Measurements from ENCODE around the gene SH3BP2.
A peak's percentile ranks its signal among the peaks of the same experiment; 100 is the strongest.

Gene SH3BP2

GRCh38 chr4:2810388-2810787 lies 17.5 kb downstream of the SH3BP2 start:
- peaks cover 24% of the 10 kb centered on the region for H4K20me1 ChIP-seq
- H3K36me3 ChIP-seq = peaks cover 3% of the 10 kb centered on the region; the same call in 1 of the 2 replicates
- TF ChIP-seq Cebpa-rat (IDR thresholded peaks at IDR 0.05) = no peak
- peak overlapping the region; percentile 98 for H3K4me2 ChIP-seq
- peak overlapping the region; percentile 66; the same call in 1 of the 2 replicates for H3K4me3 ChIP-seq
- no peaks in the 10 kb centered on the region for H3K27me3 ChIP-seq
- no peaks in the 10 kb centered on the region for H3K9me3 ChIP-seq
- peak overlapping the region; percentile 99 for H3K27ac ChIP-seq
- peak overlapping the region; percentile 87 for H3K9ac ChIP-seq
- H3K4me1 ChIP-seq = peaks cover 88% of the 10 kb centered on the region

- Histone ChIP-seq H3K36me3 (peaks cover 3% of the 10 kb centered on the region; the same call in 1 of the 2 replicates), H3K4me3 (peak overlapping the region; percentile 66)
- no peak for TF ChIP-seq Cebpa-rat (IDR thresholded peaks at IDR 0.05)
Measured at GRCh38 chr4:2811830-2812611, 19.1 kb downstream of the SH3BP2 start.

GRCh38 chr4:2812612-2813354 lies 19.9 kb downstream of the SH3BP2 start:
- Histone ChIP-seq H3K36me3 (peaks cover 3% of the 10 kb centered on the region; the same call in 1 of the 2 replicates), H3K4me3 (peak overlapping the region; percentile 66)

More at GRCh38 chr4:2811830-2812611, 19.1 kb downstream of the SH3BP2 start:
- H3K9me3 ChIP-seq = no peaks in the 10 kb centered on the region
- peaks cover 37% of the 10 kb centered on the region for H4K20me1 ChIP-seq
- peak overlapping the region; percentile 87 for H3K9ac ChIP-seq
- peak overlapping the region; percentile 98 for H3K4me2 ChIP-seq
- H3K27ac ChIP-seq = peak overlapping the region; percentile 99
- H3K27me3 ChIP-seq = peaks cover 1% of the 10 kb centered on the region; the same call in 1 of the 2 replicates
- peaks cover 88% of the 10 kb centered on the region for H3K4me1 ChIP-seq

DNA sequence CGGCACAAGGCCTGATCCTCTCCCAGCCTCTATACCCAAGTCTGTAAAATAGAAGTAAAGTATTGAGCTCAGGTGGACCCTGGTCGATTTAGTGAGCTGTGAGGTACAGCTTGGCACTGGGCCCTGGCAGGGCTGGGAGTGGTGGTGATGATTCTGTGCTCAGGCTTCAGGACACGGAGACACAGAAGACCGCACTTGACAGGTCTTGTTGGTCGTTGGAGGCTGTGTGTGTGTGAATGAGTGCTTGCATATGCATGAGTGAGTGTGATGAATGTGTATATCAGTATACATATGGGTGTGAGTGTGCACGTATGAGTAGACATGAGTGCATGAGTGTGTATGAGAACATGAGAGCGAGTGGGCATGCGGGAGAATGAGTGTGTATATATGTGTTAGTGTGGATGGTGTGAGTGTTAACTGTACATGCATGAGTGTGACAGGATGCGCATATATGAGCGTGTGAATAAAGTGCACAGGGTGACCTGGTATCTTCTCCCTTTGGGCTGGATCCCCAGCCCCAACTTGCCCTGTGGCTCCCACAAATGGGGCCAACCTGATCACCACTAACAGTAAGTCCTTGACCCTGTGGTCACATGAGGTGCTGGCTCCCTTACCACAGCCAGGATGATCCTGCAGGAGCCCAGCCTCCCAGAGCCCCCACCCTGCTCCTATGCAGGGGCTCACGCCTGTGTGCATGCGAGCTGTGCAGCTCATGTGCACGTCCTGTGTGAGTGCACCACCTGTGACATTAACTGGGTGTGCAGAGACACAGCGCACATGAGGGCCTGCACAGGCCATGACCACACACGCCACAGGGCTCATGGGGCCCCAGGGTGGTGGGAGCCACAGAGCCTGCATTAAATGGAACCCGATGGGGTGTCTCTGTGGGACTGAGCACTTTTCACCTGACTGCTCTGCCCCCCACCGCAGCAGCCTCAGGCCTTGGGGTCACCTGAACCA lies 20.8 kb downstream of the SH3BP2 start:
- peak overlapping the region; percentile 98 for H3K4me2 ChIP-seq
- H3K27me3 ChIP-seq = peaks cover 16% of the 10 kb centered on the region
- peak overlapping the region; percentile 99 for H3K27ac ChIP-seq
- peaks cover 46% of the 10 kb centered on the region for H4K20me1 ChIP-seq
- no peaks in the 10 kb centered on the region for H3K9me3 ChIP-seq
- peak overlapping the region; percentile 87 for H3K9ac ChIP-seq
- peak overlapping the region; percentile 66 for H3K4me3 ChIP-seq
- H3K36me3 ChIP-seq = peaks cover 3% of the 10 kb centered on the region; the same call in 1 of the 2 replicates
- peaks cover 89% of the 10 kb centered on the region for H3K4me1 ChIP-seq
- TF ChIP-seq Cebpa-rat (IDR thresholded peaks at IDR 0.05) = no peak

More at GRCh38 chr4:2812612-2813354, 19.9 kb downstream of the SH3BP2 start:
- Histone ChIP-seq H3K9me3 (no peaks in the 10 kb centered on the region), H3K27me3 (peaks cover 9% of the 10 kb centered on the region), H3K9ac (peak overlapping the region; percentile 87), H4K20me1 (peaks cover 44% of the 10 kb centered on the region), H3K27ac (peak overlapping the region; percentile 99), H3K4me2 (peak overlapping the region; percentile 98), H3K4me1 (peaks cover 88% of the 10 kb centered on the region)
- TF ChIP-seq Cebpa-rat (IDR thresholded peaks at IDR 0.05) = no peak

DNA sequence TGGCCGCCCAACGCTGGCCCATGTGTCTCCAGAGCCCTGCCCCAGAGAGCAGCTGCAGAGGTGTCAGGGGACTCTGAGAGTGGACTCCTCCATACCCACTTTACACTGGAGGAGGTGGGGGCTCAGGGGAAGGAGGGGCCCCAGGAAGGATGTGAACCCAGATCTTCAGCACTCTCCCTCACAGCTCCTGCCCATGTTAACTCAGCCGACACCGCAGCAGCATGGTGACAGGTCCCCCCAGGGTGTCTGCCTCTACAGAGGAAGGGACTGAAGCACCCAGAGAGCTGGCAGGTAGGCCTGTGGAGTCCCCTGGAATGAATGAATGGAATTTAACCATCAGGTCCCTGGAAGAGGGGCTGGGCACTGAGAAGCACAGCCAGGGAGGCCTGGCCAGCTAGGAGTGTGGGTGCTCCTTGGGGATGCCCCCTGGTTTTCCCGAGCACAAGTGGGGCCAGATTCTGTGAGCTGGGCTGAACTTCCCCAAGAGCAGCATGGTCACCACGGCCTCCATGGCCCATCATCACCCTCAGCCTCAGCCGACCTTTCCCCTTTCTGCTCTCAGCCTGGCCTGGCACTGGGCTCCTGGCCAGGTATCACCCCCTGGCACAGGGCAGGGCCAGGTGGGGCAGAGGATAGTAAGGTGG lies 21.9 kb downstream of the SH3BP2 start:
- peak overlapping the region; percentile 98 for H3K4me2 ChIP-seq

GRCh38 chr4:2816401-2816954 lies 23.6 kb downstream of the SH3BP2 start:
- H3K27ac ChIP-seq = no peak overlapping the region
- H3K9ac ChIP-seq = no peak overlapping the region
- H3K9me3 ChIP-seq = no peaks in the 10 kb centered on the region
- peaks cover 88% of the 10 kb centered on the region for H3K4me1 ChIP-seq
- peak overlapping the region; percentile 88 for H3K4me2 ChIP-seq
- H3K4me3 ChIP-seq = no peak overlapping the region
- peaks cover 73% of the 10 kb centered on the region for H4K20me1 ChIP-seq
- H3K36me3 ChIP-seq = peaks cover 19% of the 10 kb centered on the region
- H3K27me3 ChIP-seq = peaks cover 16% of the 10 kb centered on the region
- TF ChIP-seq Cebpa-rat (IDR thresholded peaks at IDR 0.05) = no peak

More for the DNA sequence above, 21.9 kb downstream of the SH3BP2 start:
- Histone ChIP-seq H3K9ac (no peak overlapping the region), H3K9me3 (no peaks in the 10 kb centered on the region), H3K27ac (0 out of 2 replicates have a peak overlapping the region, but pooled peaks have one; percentile 21), H4K20me1 (peaks cover 55% of the 10 kb centered on the region), H3K36me3 (peaks cover 3% of the 10 kb centered on the region; the same call in 1 of the 2 replicates), H3K4me3 (no peak overlapping the region), H3K27me3 (peaks cover 16% of the 10 kb centered on the region), H3K4me1 (peaks cover 93% of the 10 kb centered on the region)
- TF ChIP-seq Cebpa-rat (IDR thresholded peaks at IDR 0.05) = no peak

- Histone ChIP-seq H3K36me3 (peaks cover 26% of the 10 kb centered on the region), H4K20me1 (peaks cover 79% of the 10 kb centered on the region), H3K9me3 (no peaks in the 10 kb centered on the region), H3K4me1 (peaks cover 84% of the 10 kb centered on the region), H3K4me2 (peak overlapping the region; percentile 88), H3K9ac (no peak overlapping the region), H3K4me3 (peak overlapping the region; percentile 78), H3K27me3 (peaks cover 16% of the 10 kb centered on the region), H3K27ac (no peak overlapping the region)
- TF ChIP-seq Cebpa-rat (IDR thresholded peaks at IDR 0.05) = no peak
Measured at GRCh38 chr4:2817137-2817536, 24.3 kb downstream of the SH3BP2 start.

DNA sequence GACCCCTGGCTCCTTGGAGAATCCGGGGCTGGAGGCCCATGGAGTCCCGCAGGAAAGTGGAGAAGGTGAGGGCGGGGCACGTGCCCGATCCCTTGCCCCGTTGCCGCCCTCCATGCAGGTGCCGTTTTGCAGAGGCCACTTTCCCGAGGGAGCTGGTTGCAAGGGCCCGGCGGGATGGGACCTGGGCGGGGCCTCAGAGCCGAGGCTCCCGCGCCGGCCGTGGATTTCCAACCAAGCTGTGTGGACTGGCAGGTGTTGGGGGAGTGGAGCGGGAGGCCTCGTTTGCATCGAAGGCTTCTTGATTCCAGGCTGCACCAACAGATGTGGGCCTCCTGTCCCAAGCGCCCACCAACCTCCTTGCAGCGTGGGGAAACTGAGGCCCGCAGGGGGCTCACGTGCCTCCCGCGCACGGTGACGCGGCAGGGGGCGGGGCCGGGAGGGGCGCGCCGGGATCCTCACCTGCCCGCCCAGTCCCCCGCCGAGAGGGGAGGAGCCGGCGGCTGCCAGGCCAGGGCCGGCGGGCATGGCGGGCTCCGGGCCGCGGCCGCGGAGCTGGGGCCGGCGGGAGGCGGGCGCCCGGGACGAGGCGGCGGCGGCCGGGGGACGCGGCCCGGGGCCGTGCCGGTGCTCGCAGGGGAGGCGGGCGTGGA lies 24.9 kb downstream of the SH3BP2 start:
- Histone ChIP-seq H3K9me3 (no peaks in the 10 kb centered on the region), H3K4me2 (peak overlapping the region; percentile 88), H3K27me3 (peaks cover 16% of the 10 kb centered on the region), H3K4me1 (peaks cover 81% of the 10 kb centered on the region), H4K20me1 (peaks cover 86% of the 10 kb centered on the region), H3K27ac (peak overlapping the region; percentile 93), H3K4me3 (peak overlapping the region; percentile 78), H3K36me3 (peaks cover 33% of the 10 kb centered on the region), H3K9ac (peak overlapping the region; percentile 89)
- TF ChIP-seq Cebpa-rat (IDR thresholded peaks at IDR 0.05) = no peak

Data from BLaER1 (cell line).